ENCODE measurements around the gene GJA1. TPM values are rescaled to one million over a fixed set of nuclear protein-coding genes. Genes with fewer than 3 reads are reported as not detected.

The GJA1 gene
- total and polyA plus RNA-seq, 2 of the 4 experiments (the other 2 are of a cell fraction): 180 to 323 TPM

GRCh38 chr6:121436274-121436857, 920 bp downstream of the GJA1 start:
- Histone ChIP-seq H3K9me3 (ENCODE audit: control insufficient read depth, insufficient read depth, low read length) (no peaks in the 10 kb centered on the region), H3K23ac (ENCODE audit: low read depth, low read length) (peak overlapping the region; percentile 97), H3K27ac (ENCODE audit: insufficient read depth, low read length) (peak overlapping the region; percentile 96), H3K27me3 (ENCODE audit: control insufficient read depth, insufficient read depth, low read length) (no peaks in the 10 kb centered on the region), H2BK120ac (ENCODE audit: low read depth, low read length) (peak overlapping the region; percentile 82), H3K4ac (ENCODE audit: low read depth, low read length) (peak overlapping the region; percentile 97), H3K4me2 (ENCODE audit: low read depth, low read length) (peak overlapping the region; percentile 60; the same call in 1 of the 2 replicates), H4K91ac (ENCODE audit: insufficient read depth, low read depth, low read length) (peak overlapping the region; percentile 92), H3K36me3 (ENCODE audit: control insufficient read depth, insufficient read depth, low read length) (peaks cover 2% of the 10 kb centered on the region; the same call in 1 of the 2 replicates), H3K14ac (replicated peaks; ENCODE audit: low read depth, low read length) (peak overlapping the region; percentile 95), H2BK15ac (ENCODE audit: low read depth, low read length) (0 out of 3 replicates have a peak overlapping the region, but pooled peaks have one; percentile 80), H3K18ac (ENCODE audit: low read depth, low read length) (peak overlapping the region; percentile 96), H4K8ac (ENCODE audit: low read depth in 2 of 2, low read length in 2 of 2) (peak overlapping the region; percentile 82 to 88), H4K5ac (ENCODE audit: low read depth, low read length) (peak overlapping the region; percentile 88), H3K79me1 (ENCODE audit: low read depth in 1 of 2, low read length in 2 of 2) (peaks cover 0 to 15% of the 10 kb centered on the region in 2 experiments; a peak in 2 of 4 replicates), H4K20me1 (ENCODE audit: insufficient read depth, low read length) (peaks cover 18% of the 10 kb centered on the region), H2BK5ac (ENCODE audit: low read depth, low read length, poor library complexity, severe bottlenecking) (peak overlapping the region; percentile 93), H2AK9ac (replicated peaks; ENCODE audit: low read depth, low read length, poor library complexity) (peak overlapping the region; percentile 86), H3K9ac (ENCODE audit: low read depth, low read length) (peak overlapping the region; percentile 98), H2AFZ (replicated peaks; ENCODE audit: low read length, poor library complexity) (peak overlapping the region; percentile 23), H3K4me3 (ENCODE audit: insufficient read depth, low read depth, low read length) (peak overlapping the region; percentile 89), H3K4me1 (ENCODE audit: control insufficient read depth, insufficient read depth, low read length) (peaks cover 6% of the 10 kb centered on the region), H2AK5ac (ENCODE audit: low read depth, low read length) (no peak overlapping the region), H2BK20ac (ENCODE audit: low read depth, low read length) (peak overlapping the region; percentile 52), H3K56ac (ENCODE audit: extremely low read depth, insufficient read depth, low read length) (peak overlapping the region; percentile 99), H3K9me1 (ENCODE audit: insufficient read depth, low read length) (peaks cover under 1% of the 10 kb centered on the region; the same call in 1 of the 2 replicates)
- ChIA-PET POLR2A (ENCODE audit: unreplicated experiment) (interaction anchor here (1.5 kb wide), 1 partner anchor 415 kb away, joined by 3 read pairs; no protein-coding TSS in a partner anchor), CTCF (interaction anchor here (0.6 to 1.8 kb wide), 5 partner anchors 14 to 748 kb away, joined by 3 to 12 read pairs (median 3); no protein-coding TSS in a partner anchor)
- dilution Hi-C loops (cut with HindIII; ENCODE audit: low sequenced_read_pairs, unreplicated experiment): no loop called here
- WGBS, 2 experiments (ENCODE audit: extremely low coverage in 2 of 2, insufficient read length in 1 of 2): 0% methylated on average over 2 of the region's 16 CpGs; no CpG with 5 or more reads in 1 of the 2 experiments
- intact Hi-C loops (cut with micrococcal nuclease): loop anchor here (1.0 to 5.0 kb wide), 6 partner anchors 66 to 676 kb away; no protein-coding TSS in a partner anchor
- no peak for ATAC-seq (ENCODE audit: low read depth)
- DNase-seq: no peak
- no peak for TF ChIP-seq FOS (IDR thresholded peaks at IDR 0.05; ENCODE audit: low read depth, low read length)
- no peak for TF ChIP-seq MAZ (IDR thresholded peaks at IDR 0.05; ENCODE audit: borderline replicate concordance, low read depth, low read length)
- TF ChIP-seq MXI1 (IDR thresholded peaks at IDR 0.05; ENCODE audit: borderline replicate concordance, low read depth, low read length): peak; percentile 82
- in situ Hi-C loops (cut with MboI; ENCODE audit: low sequenced_read_pairs): loop anchor here (5.0 to 10.0 kb wide), 2 partner anchors 158 to 411 kb away; no protein-coding TSS in a partner anchor
- TSS peak; percentile 75 for BruUV-seq (replicated peaks)

All from IMR-90 (cell line).